PC-3 (cell line): Measurements from ENCODE around the gene MYOCD.

ENCODE experiments used
- EZH2 ChIP-seq: fragments of 300-600 bp; sonication (generic); IDR thresholded peaks from one replicate; pipeline ENCODE4 v1.6.1; 2017; ENCODE audit warnings: antibody characterized with exemption, mild to moderate bottlenecking, low read length; ENCODE audit not compliant: unreplicated experiment
- EZH2phosphoT487 ChIP-seq: fragments of 300-600 bp; sonication (generic); IDR thresholded peaks from 2 replicates; pipeline ENCODE4 v1.6.1; 2018; ENCODE audit warnings: mild to moderate bottlenecking, antibody characterized with exemption, low read length, borderline replicate concordance
- TF ChIP-seq, protein P1 (sequence below): fragments of 300-600 bp; sonication (generic); conservative IDR thresholded peaks from 2 replicates; pipeline ENCODE4 v1.5.1; 2017; ENCODE audit warnings: antibody characterized with exemption, low read depth, mild to moderate bottlenecking, low read length

DNA sequence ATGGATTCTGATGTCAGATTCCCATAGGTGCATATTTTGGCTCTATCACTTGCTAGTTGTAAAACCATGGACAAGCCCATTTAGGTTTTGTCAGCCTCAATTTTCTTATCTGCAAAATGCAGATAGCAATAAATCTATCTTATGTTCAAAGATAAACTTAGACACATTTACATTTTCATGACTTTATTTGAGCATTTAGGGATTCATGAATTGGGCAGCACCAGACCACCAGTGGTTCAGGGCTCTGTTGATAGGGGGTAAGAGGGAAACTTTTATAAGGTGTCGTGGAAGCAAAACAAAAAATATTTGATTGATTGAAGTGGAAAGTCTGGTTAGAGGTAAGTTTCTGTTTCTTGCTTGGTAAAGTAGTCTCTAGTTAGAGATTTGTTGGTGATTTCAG, 140.9 kb downstream of the MYOCD start:
- TF ChIP-seq, protein P1, sequence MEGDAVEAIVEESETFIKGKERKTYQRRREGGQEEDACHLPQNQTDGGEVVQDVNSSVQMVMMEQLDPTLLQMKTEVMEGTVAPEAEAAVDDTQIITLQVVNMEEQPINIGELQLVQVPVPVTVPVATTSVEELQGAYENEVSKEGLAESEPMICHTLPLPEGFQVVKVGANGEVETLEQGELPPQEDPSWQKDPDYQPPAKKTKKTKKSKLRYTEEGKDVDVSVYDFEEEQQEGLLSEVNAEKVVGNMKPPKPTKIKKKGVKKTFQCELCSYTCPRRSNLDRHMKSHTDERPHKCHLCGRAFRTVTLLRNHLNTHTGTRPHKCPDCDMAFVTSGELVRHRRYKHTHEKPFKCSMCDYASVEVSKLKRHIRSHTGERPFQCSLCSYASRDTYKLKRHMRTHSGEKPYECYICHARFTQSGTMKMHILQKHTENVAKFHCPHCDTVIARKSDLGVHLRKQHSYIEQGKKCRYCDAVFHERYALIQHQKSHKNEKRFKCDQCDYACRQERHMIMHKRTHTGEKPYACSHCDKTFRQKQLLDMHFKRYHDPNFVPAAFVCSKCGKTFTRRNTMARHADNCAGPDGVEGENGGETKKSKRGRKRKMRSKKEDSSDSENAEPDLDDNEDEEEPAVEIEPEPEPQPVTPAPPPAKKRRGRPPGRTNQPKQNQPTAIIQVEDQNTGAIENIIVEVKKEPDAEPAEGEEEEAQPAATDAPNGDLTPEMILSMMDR, result no peak
- TF ChIP-seq EZH2phosphoT487 (no peak), EZH2 (no peak)
